GM12872 (cell line): ENCODE data around the gene ZNF124.
"Not testable (repeated sequence)": the region's sequence is repeated elsewhere in the genome, so short reads cannot be mapped to it uniquely, and the experiment has no call there.

ENCODE experiments used
- CTCF ChIP-seq: IDR thresholded peaks from 3 replicates; pipeline ENCODE4 v1.5.1; 2011; ENCODE audit warnings: low read depth, mild to moderate bottlenecking, low read length, moderate library complexity; ENCODE audit not compliant: insufficient read depth

Gene ZNF124

GRCh38 chr1:247171875-247172563 lies at the start of gene ZNF124:
TSS of gene ZNF124 (minus strand) at chr1:247172020. CDS start at chr1:247171877, 143 bp downstream.
- TF ChIP-seq CTCF, result not testable (repeated sequence)

- no peak for TF ChIP-seq CTCF
Measured at GRCh38 chr1:247218121-247218651, 46.4 kb upstream of the ZNF124 start.

- no peak for TF ChIP-seq CTCF
Measured at GRCh38 chr1:247216261-247216660, 44.4 kb upstream of the ZNF124 start.

GRCh38 chr1:247212627-247213617 lies 41.1 kb upstream of the ZNF124 start:
- no peak for TF ChIP-seq CTCF

GRCh38 chr1:247212012-247212411 lies 40.2 kb upstream of the ZNF124 start:
- no peak for TF ChIP-seq CTCF

- no peak for TF ChIP-seq CTCF
Measured at GRCh38 chr1:247211339-247211738, 39.5 kb upstream of the ZNF124 start.
